Spleen (tissue), 11 donors: ENCODE results near the gene ATXN7L3. TPM values are rescaled to one million over a fixed set of nuclear protein-coding genes. Genes with fewer than 3 reads are reported as not detected.

Source experiments
- DNase-seq: peaks from one replicate; pipeline ENCODE4 v3.0.0-alpha.2; 2020
- H3K27ac ChIP-seq, 8 donors: fragments of 200-600 bp; sonication (generic) in 7 of 8; 1 replicate in 4 of 8; 2 replicates in 4 of 8; pipeline versions ENCODE4 v1.5.0 to v1.8.0; 2016 to 2021; ENCODE audit warnings: inconsistent platforms in 4 of 8, mild to moderate bottlenecking in 4 of 8, moderate library complexity in 1 of 8
- H3K27me3 ChIP-seq, 7 donors: fragments of 200-600 bp; sonication (generic) in 6 of 7; replicated peaks in 1 of 7; 1 replicate in 4 of 7; 2 replicates in 3 of 7; pipeline versions ENCODE4 v1.5.0 to v1.8.0; 2016 to 2021; ENCODE audit warnings: inconsistent platforms in 3 of 7, mild to moderate bottlenecking in 1 of 7
- H3K36me3 ChIP-seq, 6 donors: fragments of 200-600 bp; sonication (generic) in 5 of 6; 1 replicate in 4 of 6; 2 replicates in 2 of 6; pipeline versions ENCODE4 v1.5.0 to v1.8.0; 2016 to 2021; ENCODE audit warnings: inconsistent platforms in 2 of 6
- H3K4me1 ChIP-seq, 6 donors: fragments of 200-600 bp; sonication (generic) in 5 of 6; 1 replicate in 3 of 6; 2 replicates in 3 of 6; pipeline versions ENCODE4 v1.5.0 to v1.8.0; 2016 to 2021; ENCODE audit warnings: inconsistent platforms in 3 of 6
- H3K4me3 ChIP-seq, 8 donors: fragments of 200-600 bp; sonication (generic) in 7 of 8; 1 replicate in 4 of 8; 2 replicates in 4 of 8; pipeline versions ENCODE4 v1.5.0 to v1.8.0; 2016 to 2021; ENCODE audit warnings: inconsistent platforms in 4 of 8, mild to moderate bottlenecking in 4 of 8, moderate library complexity in 2 of 8
- H3K9me3 ChIP-seq, 8 donors: fragments of 200-600 bp; sonication (generic) in 7 of 8; 1 replicate in 4 of 8; 2 replicates in 4 of 8; pipeline versions ENCODE4 v1.5.0 to v1.8.0; 2016 to 2021; ENCODE audit warnings: inconsistent platforms in 4 of 8
- CTCF ChIP-seq, 11 experiments: fragments of 200-600 bp in 7 of 11; fragments of 450-650 bp in 4 of 11; sonication (generic) in 4 of 11; IDR thresholded peaks in 8 of 11; conservative IDR thresholded peaks in 3 of 11; 1 replicate in 7 of 11; 2 replicates in 4 of 11; pipeline versions ENCODE4 v1.4.0 to v1.8.0; 2016 to 2021; ENCODE audit warnings: antibody characterized with exemption in 11 of 11, inconsistent platforms in 4 of 11, mild to moderate bottlenecking in 1 of 11
- POLR2A ChIP-seq, 3 donors: fragments of 450-650 bp; IDR thresholded peaks; one replicate each; pipeline ENCODE4 v1.5.1; 2017; ENCODE audit warnings: antibody characterized with exemption in 3 of 3, mild to moderate bottlenecking in 1 of 3
- POLR2AphosphoS5 ChIP-seq, 3 donors: sonication (generic); formaldehyde crosslinking; IDR thresholded peaks; one replicate each; pipeline ENCODE4 v1.5.1; 2017; ENCODE audit warnings: antibody characterized with exemption in 3 of 3
- WGBS, 5 donors: extraction: QIAGEN DNeasy Blood & Tissue Kit in 3 of 5; methylation state at CpG; one replicate each; pipeline versions ENCODE4 v1.1.5 to v1.1.7; 2013 to 2018; 5-methylcytosine and 5-hydroxymethylcytosine counted together
- intact Hi-C: fragments of 100-400 bp; cut with DNase I; formaldehyde crosslinking; loops from one replicate; pipeline ENCODE4 v1.15.0; 2023; ENCODE audit warnings: low total_unique reads
- polyA plus RNA-seq, 3 donors: library from polyadenylated mRNA; stranded (reverse); fragments of 200-250 nt; gene quantifications; one replicate each; pipeline ENCODE4 v1.2.1, GENCODE V29; 2013
- total RNA-seq, 7 donors: library from RNA; depleted of rRNA in 3 of 7; stranded (reverse); fragments of >200 nt in 3 of 7; fragmentation: NEBNext Ultra II Directional in 4 of 7; extraction: Animal tissue kit (Norgen Biotek cat#: 25700) in 4 of 7; gene quantifications; one replicate each; pipeline versions ENCODE4 v1.1.0 to v1.2.1, GENCODE V29; 2016 to 2021
- donor health status: healthy with polysubstance abuse.
- donor health status: DM: no; HTN: no; CAD: no; lungs with moderate emphysema.
- donor health status: DM: no; HTN: no; CAD: no.
- donor health status: Bipolar disorder and iron deficiency.
- donor health status: healthy.
- donor health status: DM: no; HTN: no; CAD: no.
- donor health status: DM: yes; HTN: yes; CAD: no.

ATXN7L3 gene
- total and polyA plus RNA-seq, 10 donors: 25.2 to 96.2 (median 61.2) TPM

GRCh38 chr17:44164476-44164875, 35.2 kb downstream of the ATXN7L3 start:
- Histone ChIP-seq H3K36me3 (peaks cover 0 to 18% (median 0%) of the 10 kb centered on the region in 6 donors), H3K4me3 (no peak overlapping the region), H3K27ac (no peak overlapping the region), H3K27me3 (no peaks in the 10 kb centered on the region), H3K9me3 (no peaks in the 10 kb centered on the region), H3K4me1 (peaks cover 0 to 9% (median 0%) of the 10 kb centered on the region in 6 donors)
- no peak for TF ChIP-seq POLR2A (IDR thresholded peaks at IDR 0.05)
- TF ChIP-seq POLR2AphosphoS5 (IDR thresholded peaks at IDR 0.05): no peak
- no peak for TF ChIP-seq CTCF (IDR thresholded peaks at IDR 0.05 in 8 of 11, conservative IDR thresholded peaks at IDR 0.05 in 3 of 11)
- whole genome bisulfite sequencing, 5 donors: 71 to 90% (median 89%) methylated on average over 1 of the region's 1 CpG
- intact Hi-C loops: loop anchor here (10.0 kb wide), 1 partner anchor 220 kb away; the partner anchor contains the start of gene PPY
- no peak for DNase-seq

- intact Hi-C loops: loop anchor here (10.0 kb wide), 1 partner anchor 215 kb away; the partner anchor contains the start of gene PPY
- no peaks in the 10 kb centered on the region for H3K27me3 ChIP-seq
- H3K36me3 ChIP-seq: peaks cover 0 to 61% (median 0%) of the 10 kb centered on the region in 6 donors
- DNase-seq: no peak
- H3K27ac ChIP-seq: no peak overlapping the region
- no peak for TF ChIP-seq POLR2AphosphoS5 (IDR thresholded peaks at IDR 0.05)
- TF ChIP-seq CTCF (IDR thresholded peaks at IDR 0.05 in 8 of 11, conservative IDR thresholded peaks at IDR 0.05 in 3 of 11): no peak
- no peak for TF ChIP-seq POLR2A (IDR thresholded peaks at IDR 0.05)
- H3K4me3 ChIP-seq: no peak overlapping the region
- no peaks in the 10 kb centered on the region for H3K9me3 ChIP-seq
- WGBS, 5 donors: 77 to 90% (median 86%) methylated on average over 15 of the region's 15 CpGs
- no peaks in the 10 kb centered on the region for H3K4me1 ChIP-seq
These were observed 40.0 kb downstream of the ATXN7L3 start for GRCh38 chr17:44159519-44160210.

- Histone ChIP-seq H3K9me3 (no peaks in the 10 kb centered on the region), H3K4me1 (no peaks in the 10 kb centered on the region), H3K36me3 (peaks cover 0 to 73% (median 0%) of the 10 kb centered on the region in 6 donors), H3K27me3 (no peaks in the 10 kb centered on the region), H3K4me3 (no peak overlapping the region), H3K27ac (no peak overlapping the region)
- 91 to 98% (median 93%) methylated on average over 2 of the region's 2 CpGs for WGBS, 5 donors
- no peak for DNase-seq
- TF ChIP-seq POLR2A (IDR thresholded peaks at IDR 0.05): no peak
- no peak for TF ChIP-seq CTCF (IDR thresholded peaks at IDR 0.05 in 8 of 11, conservative IDR thresholded peaks at IDR 0.05 in 3 of 11)
- no peak for TF ChIP-seq POLR2AphosphoS5 (IDR thresholded peaks at IDR 0.05)
- intact Hi-C loops: no loop called here
These were observed 44.2 kb downstream of the ATXN7L3 start for GRCh38 chr17:44155488-44155887.

GRCh38 chr17:44152875-44153274, 46.8 kb downstream of the ATXN7L3 start:
- Histone ChIP-seq H3K4me1 (peaks cover 0 to 10% (median 0%) of the 10 kb centered on the region in 6 donors), H3K27me3 (no peaks in the 10 kb centered on the region), H3K4me3 (no peak overlapping the region), H3K36me3 (peaks cover 0 to 59% (median 0%) of the 10 kb centered on the region in 6 donors), H3K27ac (no peak overlapping the region), H3K9me3 (no peaks in the 10 kb centered on the region)
- intact Hi-C loops: no loop called here
- TF ChIP-seq CTCF (IDR thresholded peaks at IDR 0.05 in 8 of 11, conservative IDR thresholded peaks at IDR 0.05 in 3 of 11) (no peak), POLR2AphosphoS5 (IDR thresholded peaks at IDR 0.05) (no peak), POLR2A (IDR thresholded peaks at IDR 0.05) (no peak)
- no peak for DNase-seq
- WGBS, 5 donors: 95 to 99% (median 98%) methylated on average over 4 of the region's 4 CpGs
